Subcutaneous abdominal adipose tissue (tissue), 5 donors: ENCODE results near the gene MFAP3L.
"Not testable (repeated sequence)": the region's sequence is repeated elsewhere in the genome, so short reads cannot be mapped to it uniquely, and the experiment has no call there.

Experiments used
- H3K27ac ChIP-seq: one replicate; pipeline ENCODE4 v1.7.0; 2013; ENCODE audit warnings: low read depth, mild to moderate bottlenecking, inconsistent platforms, low read length, moderate library complexity
- H3K27me3 ChIP-seq, 5 donors: one replicate each; pipeline ENCODE4 v1.7.0; 2013; ENCODE audit warnings: low read length in 5 of 5, inconsistent platforms in 1 of 5; ENCODE audit not compliant: control insufficient read depth in 5 of 5, insufficient read depth in 4 of 5
- H3K36me3 ChIP-seq, 5 donors: one replicate each; pipeline ENCODE4 v1.7.0; 2013; ENCODE audit warnings: low read length in 5 of 5; ENCODE audit not compliant: control insufficient read depth in 5 of 5, insufficient read depth in 5 of 5
- H3K4me1 ChIP-seq, 5 donors: one replicate each; pipeline ENCODE4 v1.7.0; 2013; ENCODE audit warnings: low read length in 5 of 5, mild to moderate bottlenecking in 3 of 5, moderate library complexity in 1 of 5; ENCODE audit not compliant: control insufficient read depth in 5 of 5, insufficient read depth in 5 of 5
- H3K4me3 ChIP-seq, 5 donors: one replicate each; pipeline ENCODE4 v1.7.0; 2013; ENCODE audit warnings: low read length in 5 of 5, low read depth in 1 of 5
- H3K9ac ChIP-seq, 5 donors: one replicate each; pipeline ENCODE4 v1.7.0; 2013; ENCODE audit warnings: low read length in 5 of 5, mild to moderate bottlenecking in 4 of 5, moderate library complexity in 3 of 5
- H3K9me3 ChIP-seq, 5 donors: one replicate each; pipeline ENCODE4 v1.7.0; 2013; ENCODE audit warnings: low read length in 5 of 5; ENCODE audit not compliant: control insufficient read depth in 5 of 5
- donor health status: healthy.
- donor health status: healthy.
- donor health status: healthy.
- donor health status: healthy.
- donor health status: healthy.

MFAP3L gene

GRCh38 chr4:170046156-170046555 lies 20.0 kb upstream of the MFAP3L start:
- H3K36me3 ChIP-seq, H3K4me1 ChIP-seq, H3K27me3 ChIP-seq, H3K4me3 ChIP-seq, H3K9ac ChIP-seq, H3K9me3 ChIP-seq, H3K27ac ChIP-seq: not testable (repeated sequence)

DNA sequence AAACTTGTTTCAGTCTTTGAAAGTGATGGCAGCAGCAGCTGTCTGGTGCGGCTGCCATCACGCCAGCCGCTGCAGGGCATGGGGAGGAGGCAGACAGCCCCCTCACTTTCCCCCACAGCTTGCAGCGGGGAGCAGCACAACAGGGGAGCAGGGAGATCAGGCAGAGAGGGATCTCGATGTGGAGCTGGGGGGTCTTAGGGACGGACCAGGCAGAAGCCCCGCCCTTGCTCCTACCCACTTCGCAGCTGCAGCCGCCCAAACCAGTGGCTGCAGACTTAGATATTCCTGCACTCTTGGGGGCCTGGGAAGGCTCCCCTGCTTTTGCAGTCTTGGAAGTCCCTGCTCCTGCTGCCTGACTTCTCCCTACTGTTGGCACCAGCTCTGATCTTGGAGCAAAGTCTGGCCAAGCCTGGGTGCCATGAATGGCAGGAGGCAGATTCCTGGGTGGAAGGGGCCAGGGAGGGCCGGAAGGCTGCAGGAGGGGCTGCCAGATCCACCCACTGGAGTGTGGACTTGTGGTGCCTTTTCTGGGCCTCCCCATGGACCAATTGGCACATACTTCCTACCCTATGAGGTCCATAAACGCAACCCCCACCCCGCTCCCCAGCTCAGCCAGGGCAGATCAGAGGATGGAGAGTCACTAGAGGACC lies 14.0 kb upstream of the MFAP3L start:
- H3K9ac ChIP-seq, result no peak overlapping the region
- H3K4me1 ChIP-seq, result no peaks in the 10 kb centered on the region
- H3K9me3 ChIP-seq, result no peaks in the 10 kb centered on the region
- H3K36me3 ChIP-seq, result no peaks in the 10 kb centered on the region
- no peak overlapping the region for H3K4me3 ChIP-seq
- peaks cover 0 to 8% (median 0%) of the 10 kb centered on the region in 5 donors for H3K27me3 ChIP-seq
- H3K27ac ChIP-seq, result no peak overlapping the region

DNA sequence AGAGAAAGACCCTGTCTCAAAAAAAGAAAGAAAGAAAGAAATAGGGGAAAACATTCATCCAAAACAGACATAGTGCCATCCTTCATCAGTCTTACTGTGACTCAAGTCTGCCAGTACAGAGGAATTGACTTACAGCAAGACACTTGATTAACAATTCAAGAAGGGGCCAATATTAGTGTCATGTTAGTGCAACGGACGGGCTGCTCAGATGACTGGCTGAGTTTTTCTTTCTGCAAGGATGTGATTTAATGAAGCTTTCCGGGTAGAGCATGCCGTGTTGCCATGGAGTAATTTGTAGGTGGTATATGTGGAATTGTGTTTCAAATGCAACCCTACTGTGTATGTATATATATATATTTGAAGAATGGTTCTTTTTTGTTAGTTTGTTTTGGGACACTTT lies 12.6 kb upstream of the MFAP3L start:
- Histone ChIP-seq H3K4me3 (no peak overlapping the region), H3K27me3 (peaks cover 0 to 8% (median 0%) of the 10 kb centered on the region in 5 donors), H3K9me3 (no peaks in the 10 kb centered on the region), H3K36me3 (no peaks in the 10 kb centered on the region), H3K4me1 (no peaks in the 10 kb centered on the region), H3K9ac (no peak overlapping the region), H3K27ac (no peak overlapping the region)

DNA sequence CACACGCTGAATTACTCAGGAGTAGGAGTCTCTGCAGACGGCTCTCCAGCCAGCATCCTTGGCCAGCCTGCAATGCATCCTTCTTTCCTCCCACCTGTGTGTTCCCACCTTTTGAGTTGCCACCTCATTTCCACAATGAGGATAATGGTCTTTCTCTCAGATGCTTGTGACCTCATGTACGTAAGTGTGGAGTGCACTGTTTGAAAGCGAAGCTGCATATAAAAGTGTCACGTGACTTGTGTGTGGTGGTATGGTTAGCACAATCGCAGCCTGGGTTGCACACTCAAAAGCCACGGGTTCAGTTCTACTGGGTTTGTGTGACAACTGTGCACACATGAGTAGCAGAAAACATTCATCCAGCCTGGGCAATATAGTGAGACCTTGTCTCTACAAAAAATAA lies 12.0 kb upstream of the MFAP3L start:
- no peak overlapping the region for H3K9ac ChIP-seq
- H3K4me3 ChIP-seq, result no peak overlapping the region
- peaks cover 0 to 8% (median 0%) of the 10 kb centered on the region in 5 donors for H3K27me3 ChIP-seq
- H3K9me3 ChIP-seq, result no peaks in the 10 kb centered on the region
- H3K27ac ChIP-seq, result no peak overlapping the region
- H3K36me3 ChIP-seq, result no peaks in the 10 kb centered on the region
- H3K4me1 ChIP-seq, result no peaks in the 10 kb centered on the region

- Histone ChIP-seq H3K36me3 (no peaks in the 10 kb centered on the region), H3K9ac (no peak overlapping the region), H3K4me3 (no peak overlapping the region), H3K27me3 (peaks cover 0 to 11% (median 0%) of the 10 kb centered on the region in 5 donors), H3K4me1 (no peaks in the 10 kb centered on the region), H3K27ac (no peak overlapping the region), H3K9me3 (no peaks in the 10 kb centered on the region)
Observed at GRCh38 chr4:170037481-170037880, 11.3 kb upstream of the MFAP3L start.

DNA sequence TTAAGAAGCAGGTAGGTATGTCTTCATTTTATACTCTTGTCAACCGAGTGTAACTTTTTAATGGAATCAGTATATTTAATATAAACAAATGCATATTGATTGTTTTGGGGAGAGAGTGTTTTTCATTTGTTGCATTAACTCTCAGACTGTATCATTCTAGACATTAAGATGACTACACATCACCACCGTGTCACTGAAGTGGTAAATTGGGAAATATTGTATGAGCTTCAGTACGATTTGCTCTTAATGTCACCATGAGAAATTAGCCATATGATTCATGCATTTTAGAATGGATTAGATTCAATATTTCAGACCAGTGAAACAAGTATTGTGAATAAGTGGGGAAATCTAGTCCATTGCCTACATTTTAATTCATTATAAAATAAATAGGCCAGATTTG lies 9.7 kb upstream of the MFAP3L start:
- Histone ChIP-seq H3K4me3 (no peak overlapping the region), H3K9ac (no peak overlapping the region), H3K4me1 (no peaks in the 10 kb centered on the region), H3K27me3 (peaks cover 0 to 11% (median 0%) of the 10 kb centered on the region in 5 donors), H3K27ac (no peak overlapping the region), H3K36me3 (no peaks in the 10 kb centered on the region), H3K9me3 (no peaks in the 10 kb centered on the region)

GRCh38 chr4:170035231-170035630 lies 9.0 kb upstream of the MFAP3L start:
- Histone ChIP-seq H3K27ac (no peak overlapping the region), H3K9ac (no peak overlapping the region), H3K9me3 (no peaks in the 10 kb centered on the region), H3K4me1 (no peaks in the 10 kb centered on the region), H3K36me3 (no peaks in the 10 kb centered on the region), H3K27me3 (peaks cover 0 to 5% (median 0%) of the 10 kb centered on the region in 5 donors), H3K4me3 (no peak overlapping the region)

DNA sequence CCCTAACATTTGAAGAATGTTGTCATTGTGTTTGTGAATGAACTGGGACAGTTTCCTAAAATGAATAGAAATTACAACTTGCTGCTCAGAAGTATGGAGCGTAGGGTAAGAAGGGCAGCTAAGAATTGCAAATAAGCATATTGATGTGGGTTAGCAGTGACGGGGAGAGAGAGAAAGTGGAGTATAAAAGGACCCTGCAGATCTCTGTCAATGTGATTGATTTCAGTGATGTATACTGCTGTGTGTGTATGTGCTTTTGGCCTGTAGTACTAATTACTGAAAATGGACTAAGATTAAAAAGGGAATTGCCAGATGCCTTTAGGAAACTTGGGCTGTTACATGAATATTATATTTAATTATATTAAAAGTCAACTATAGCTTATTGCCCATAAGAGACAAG lies 7.8 kb upstream of the MFAP3L start:
- no peaks in the 10 kb centered on the region for H3K4me1 ChIP-seq
- H3K27ac ChIP-seq, result no peak overlapping the region
- H3K27me3 ChIP-seq, result peaks cover 0 to 3% (median 0%) of the 10 kb centered on the region in 5 donors
- H3K4me3 ChIP-seq, result no peak overlapping the region
- no peaks in the 10 kb centered on the region for H3K36me3 ChIP-seq
- H3K9ac ChIP-seq, result no peak overlapping the region
- H3K9me3 ChIP-seq, result no peaks in the 10 kb centered on the region

DNA sequence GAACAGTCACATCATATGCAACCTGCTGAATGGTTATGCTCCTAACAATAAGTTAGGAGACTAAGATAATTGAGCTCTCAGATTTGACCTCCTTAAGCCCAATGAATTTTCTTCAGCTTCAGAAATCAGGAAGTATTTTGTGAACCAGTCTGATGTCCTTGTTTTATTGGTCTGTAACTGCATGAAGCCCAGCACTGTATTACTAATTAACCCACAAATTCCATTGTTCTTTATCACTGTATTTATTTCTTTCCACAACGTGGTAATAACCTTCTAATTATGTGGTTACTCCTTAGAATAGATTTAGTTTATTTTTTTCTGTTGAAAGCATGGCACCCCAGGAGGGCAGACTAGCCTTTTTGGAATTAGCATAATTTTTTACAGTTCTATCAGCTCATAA lies 3.9 kb upstream of the MFAP3L start:
- no peak overlapping the region for H3K9ac ChIP-seq
- no peak overlapping the region for H3K4me3 ChIP-seq
- no peak overlapping the region for H3K27ac ChIP-seq
- H3K27me3 ChIP-seq, result peaks cover 0 to 3% (median 0%) of the 10 kb centered on the region in 5 donors
- peaks cover 0 to 12% (median 10%) of the 10 kb centered on the region in 5 donors for H3K4me1 ChIP-seq
- H3K9me3 ChIP-seq, result peaks cover 0 to 7% (median 0%) of the 10 kb centered on the region in 5 donors
- no peaks in the 10 kb centered on the region for H3K36me3 ChIP-seq

DNA sequence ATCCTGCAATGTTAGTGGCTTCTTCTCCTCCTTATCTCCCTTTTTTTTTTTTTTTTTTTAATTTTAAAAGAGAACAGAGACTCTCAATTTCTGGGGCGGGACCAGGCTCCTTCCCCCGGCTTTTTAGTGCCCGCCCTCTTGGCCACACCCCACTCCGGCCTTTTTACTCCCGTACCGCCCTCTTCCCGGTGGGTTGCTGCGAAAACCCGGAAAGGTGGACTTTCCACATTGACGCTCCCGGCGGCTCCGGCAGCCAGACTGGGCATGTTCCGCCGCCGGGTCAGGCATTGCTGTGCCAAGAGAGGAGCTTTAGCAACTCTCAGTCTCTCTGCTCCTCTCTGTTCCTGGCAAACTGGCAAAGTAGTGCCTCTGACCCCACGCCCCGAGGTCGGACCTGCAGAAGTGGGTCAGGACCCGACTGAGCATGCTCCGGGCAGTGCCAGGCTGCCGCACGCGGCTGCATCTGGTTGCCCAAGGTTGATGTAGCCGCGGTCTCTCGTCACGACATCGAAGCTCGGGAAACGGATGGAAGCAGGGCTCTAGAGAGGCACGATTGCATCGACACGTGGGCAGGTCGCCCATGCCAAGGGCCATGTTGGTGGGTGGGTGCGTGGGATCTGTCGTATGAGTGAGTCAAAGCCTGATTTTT lies 1.1 kb upstream of the MFAP3L start:
- no peaks in the 10 kb centered on the region for H3K36me3 ChIP-seq
- no peaks in the 10 kb centered on the region for H3K27me3 ChIP-seq
- H3K9me3 ChIP-seq, result peaks cover 0 to 7% (median 0%) of the 10 kb centered on the region in 5 donors
- peaks cover 0 to 12% (median 10%) of the 10 kb centered on the region in 5 donors for H3K4me1 ChIP-seq
- H3K4me3 ChIP-seq, result peak overlapping the region; percentile 73 to 93 (median 80)
- H3K9ac ChIP-seq, result peak overlapping the region in 4 of 5 donors; percentile 56 to 96 (median 70)
- H3K27ac ChIP-seq, result peak overlapping the region; percentile 53
